Raji (cell line): Measurements from ENCODE around the gene FANCI.

Source experiments
- POLR2A ChIP-seq: IDR thresholded peaks from 2 replicates; pipeline ENCODE4 v1.6.1; 2011; ENCODE audit warnings: low read depth, low read length, control low read depth; ENCODE audit not compliant: insufficient read depth

FANCI gene

GRCh38 chr15:89360294-89360971, 116.7 kb downstream of the FANCI start:
- TF ChIP-seq POLR2A: no peak

GRCh38 chr15:89361451-89362202, 117.8 kb downstream of the FANCI start:
- no peak for TF ChIP-seq POLR2A

- no peak for TF ChIP-seq POLR2A
These were observed 118.7 kb downstream of the FANCI start for GRCh38 chr15:89362203-89363101.

GRCh38 chr15:89363133-89363532, 119.4 kb downstream of the FANCI start:
- TF ChIP-seq POLR2A: no peak

- TF ChIP-seq POLR2A: no peak
These were observed 120.0 kb downstream of the FANCI start for GRCh38 chr15:89363770-89364169.

GRCh38 chr15:89364341-89364740, 120.6 kb downstream of the FANCI start:
- TF ChIP-seq POLR2A: no peak

GRCh38 chr15:89364741-89365450, 121.1 kb downstream of the FANCI start:
- TF ChIP-seq POLR2A: no peak

GRCh38 chr15:89365462-89366065, 121.8 kb downstream of the FANCI start:
- TF ChIP-seq POLR2A: no peak
